GM13977 (cell line): ENCODE data around the gene ZNF771.

Experiments
- DNase-seq: peaks from one replicate; pipeline ENCODE4 v3.0.0; 2012; ENCODE audit warnings: low spot score
- CTCF ChIP-seq: IDR thresholded peaks from 2 replicates; pipeline ENCODE4 v1.5.1; 2012; ENCODE audit warnings: mild to moderate bottlenecking, control low read depth; ENCODE audit not compliant: insufficient read depth; ENCODE audit errors: extremely low read depth, missing control alignments
- in situ Hi-C: fragments of 300-500 bp; cut with MboI; formaldehyde crosslinking; loops from one replicate; pipeline ENCODE4 v1.12.0; 2022; ENCODE audit warnings: low sequenced_read_pairs, low pct_unique_long_range_greater_than_20kb, mixed read lengths, inconsistent platforms; ENCODE audit not compliant: unreplicated experiment

The ZNF771 gene

GRCh38 chr16:30418350-30419181 lies 11.2 kb downstream of the ZNF771 start:
- DNase-seq, result no peak
- TF ChIP-seq CTCF, result no peak
- in situ Hi-C loops, result loop anchor here (25.0 kb wide), 1 partner anchor 306 kb away; the partner anchor contains the start of genes GDPD3 and MAPK3

GRCh38 chr16:30421010-30421409 lies 13.6 kb downstream of the ZNF771 start:
- DNase-seq, result no peak
- no peak for TF ChIP-seq CTCF
- in situ Hi-C loops, result loop anchor here (25.0 kb wide), 1 partner anchor 309 kb away; the partner anchor contains the start of genes GDPD3 and MAPK3

- DNase-seq, result no peak
- in situ Hi-C loops, result no loop called here
- no peak for TF ChIP-seq CTCF
These were observed 20.6 kb downstream of the ZNF771 start for GRCh38 chr16:30428055-30428454.

GRCh38 chr16:30429418-30429677 lies 21.9 kb downstream of the ZNF771 start:
- in situ Hi-C loops, result no loop called here
- TF ChIP-seq CTCF, result no peak
- no peak for DNase-seq

GRCh38 chr16:30429678-30430427 lies 22.4 kb downstream of the ZNF771 start, which contains the start of gene DCTPP1:
TSS of gene DCTPP1 (minus strand) at chr16:30430030. CDS start at chr16:30429980, 50 bp downstream.
- in situ Hi-C loops, result loop anchor here (10.0 kb wide), 1 partner anchor 175 kb away; no protein-coding TSS in a partner anchor
- peak; percentile 81 for TF ChIP-seq CTCF

GRCh38 chr16:30430428-30430970 lies 23.1 kb downstream of the ZNF771 start:
- no peak for DNase-seq
- peak; percentile 36 for TF ChIP-seq CTCF
- in situ Hi-C loops, result loop anchor here (10.0 kb wide), 1 partner anchor 174 kb away; no protein-coding TSS in a partner anchor

More at GRCh38 chr16:30429678-30430427, 22.4 kb downstream of the ZNF771 start, which contains the start of gene DCTPP1:
- peak; percentile 95 for DNase-seq
